ENCODE data around the gene PAWR. TPM values are rescaled to one million over a fixed set of nuclear protein-coding genes. Genes with fewer than 3 reads are reported as not detected.

The PAWR gene
- total and polyA plus RNA-seq, 2 of the 13 experiments (the other 11 are each of a cell fraction or from before 2014, with no cell fraction given): 29.1 to 36.1 TPM

DNA sequence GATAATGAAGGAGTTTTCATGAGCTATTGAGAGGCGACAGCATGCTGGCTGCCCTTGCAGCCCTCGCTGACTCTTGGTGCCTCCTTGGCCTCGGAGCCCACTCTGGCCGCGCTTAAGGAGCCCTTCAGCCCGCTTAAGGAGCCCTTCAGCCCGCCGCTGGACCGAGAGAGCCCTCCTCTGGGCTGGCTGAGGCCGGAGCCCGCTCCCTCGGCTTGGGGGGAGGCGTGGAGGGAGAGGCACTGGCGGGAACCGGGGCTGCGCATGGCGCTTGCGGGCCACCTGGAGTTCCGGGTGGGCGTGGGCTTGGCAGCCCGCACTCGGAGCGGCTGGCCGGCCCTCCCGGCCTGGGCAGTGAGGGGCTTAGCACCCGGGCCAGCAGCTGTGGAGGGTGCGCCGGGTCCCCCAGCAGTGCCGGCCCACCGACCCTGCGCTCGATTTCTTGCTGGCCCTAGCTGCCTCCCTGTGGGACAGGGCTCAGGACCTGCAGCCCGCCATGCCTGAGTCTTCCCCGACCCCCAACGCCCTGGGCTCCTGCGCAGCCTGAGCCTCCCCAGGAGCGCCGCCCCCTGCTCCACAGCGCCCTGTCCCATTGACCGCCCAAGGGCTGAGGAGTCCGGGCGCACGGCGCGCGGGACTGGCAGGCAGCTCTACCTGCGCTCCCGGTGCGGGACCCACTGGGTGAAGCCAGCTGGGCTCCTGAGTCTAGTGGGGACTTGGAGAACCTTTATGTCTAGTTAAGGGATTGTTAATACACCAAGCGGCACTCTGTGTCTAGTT lies 20.1 kb upstream of the PAWR start:
- Histone ChIP-seq H2AFZ (ENCODE audit: low read length) (no peak overlapping the region), H3K79me2 (ENCODE audit: insufficient read depth, low read length) (no peaks in the 10 kb centered on the region), H3K9me3 (ENCODE audit: low read length) (no peaks in the 10 kb centered on the region), H3K36me3 (replicated peaks in 1 of 2; ENCODE audit: control insufficient read depth in 1 of 2, insufficient read depth in 2 of 2, low read length in 2 of 2) (no peaks in the 10 kb centered on the region), H3K4me1 (ENCODE audit: insufficient read depth, low read length) (peaks cover 23% of the 10 kb centered on the region), H3K27me3 (ENCODE audit: control insufficient read depth in 1 of 2, insufficient read depth in 2 of 2, low read length in 2 of 2) (no peaks in the 10 kb centered on the region), H4K20me1 (ENCODE audit: insufficient read depth, low read length) (no peaks in the 10 kb centered on the region), H3K4me2 (ENCODE audit: low read depth, low read length) (peak overlapping the region; percentile 39), H3K27ac (ENCODE audit: extremely low read length, insufficient read depth, low read length) (no peak overlapping the region), H3K4me3 (replicated peaks in 1 of 3; ENCODE audit: insufficient read depth in 1 of 3, low read depth in 2 of 3, low read length in 3 of 3) (no peak overlapping the region), H3K9ac (ENCODE audit: insufficient read depth, low read depth, low read length) (no peak overlapping the region)
- ATAC-seq (peak; percentile 46), FAIRE-seq (no peak), DNase-seq (ENCODE audit: low spot score) (no peak)
- POLR2A ChIA-PET: interaction anchor here (1.0 kb wide), 1 partner anchor 49 kb away, joined by 3 read pairs; no protein-coding TSS in a partner anchor
- CTCF ChIA-PET (ENCODE audit: low intra/inter-chr PET ratio, low total read pairs): no interaction called here
- intact Hi-C loops (cut with micrococcal nuclease; ENCODE audit: unreplicated experiment): no loop called here
- in situ Hi-C loops (cut with HindIII; ENCODE audit: extremely low pct_ligation_motif_present, low pct_unique_long_range_greater_than_20kb): no loop called here
- WGBS (ENCODE audit: low lambda C conversion rate): 79% methylated on average over 32 of the region's 50 CpGs
- BruUV-seq (replicated peaks): no TSS peak
- no peak for TF ChIP-seq SIN3A (IDR thresholded peaks at IDR 0.05; ENCODE audit: borderline replicate concordance, low read depth, low read length)
- no peak for TF ChIP-seq MED8 (CRISPR knock-in tag; IDR thresholded peaks at IDR 0.05; ENCODE audit: insufficient replicate concordance)
- no peak for TF ChIP-seq NR2F2 (IDR thresholded peaks at IDR 0.05; ENCODE audit: borderline replicate concordance, low read depth)
- no peak for TF ChIP-seq ZBTB46 (CRISPR knock-in tag; IDR thresholded peaks at IDR 0.05; ENCODE audit: borderline replicate concordance)
- TF ChIP-seq, protein P1, sequence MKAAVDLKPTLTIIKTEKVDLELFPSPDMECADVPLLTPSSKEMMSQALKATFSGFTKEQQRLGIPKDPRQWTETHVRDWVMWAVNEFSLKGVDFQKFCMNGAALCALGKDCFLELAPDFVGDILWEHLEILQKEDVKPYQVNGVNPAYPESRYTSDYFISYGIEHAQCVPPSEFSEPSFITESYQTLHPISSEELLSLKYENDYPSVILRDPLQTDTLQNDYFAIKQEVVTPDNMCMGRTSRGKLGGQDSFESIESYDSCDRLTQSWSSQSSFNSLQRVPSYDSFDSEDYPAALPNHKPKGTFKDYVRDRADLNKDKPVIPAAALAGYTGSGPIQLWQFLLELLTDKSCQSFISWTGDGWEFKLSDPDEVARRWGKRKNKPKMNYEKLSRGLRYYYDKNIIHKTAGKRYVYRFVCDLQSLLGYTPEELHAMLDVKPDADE (CRISPR knock-in tag; IDR thresholded peaks at IDR 0.05): no peak
- TF ChIP-seq RNF2 (conservative IDR thresholded peaks at IDR 0.05; ENCODE audit: low read depth): no peak
- TF ChIP-seq RBM22 (optimal IDR thresholded peaks at IDR 0.05; ENCODE audit: low read length): no peak
- no peak for TF ChIP-seq MYPOP (CRISPR knock-in tag; IDR thresholded peaks at IDR 0.05)
- no peak for TF ChIP-seq MXD4 (CRISPR knock-in tag; IDR thresholded peaks at IDR 0.05)
- no peak for TF ChIP-seq ZNF83 (CRISPR knock-in tag; IDR thresholded peaks at IDR 0.05; ENCODE audit: borderline replicate concordance)
- TF ChIP-seq CHD4 (IDR thresholded peaks at IDR 0.05; ENCODE audit: borderline replicate concordance, low read length): no peak
- TF ChIP-seq PHF5A (CRISPR knock-in tag; IDR thresholded peaks at IDR 0.05; ENCODE audit: low read depth, unreplicated experiment): no peak
- no peak for TF ChIP-seq SMYD3 (CRISPR knock-in tag; IDR thresholded peaks at IDR 0.05)
- TF ChIP-seq ZNF557 (CRISPR knock-in tag; IDR thresholded peaks at IDR 0.05): no peak
- no peak for TF ChIP-seq ZNF296 (CRISPR knock-in tag; conservative IDR thresholded peaks at IDR 0.05)
- TF ChIP-seq ATRX (CRISPR knock-in tag; IDR thresholded peaks at IDR 0.05; ENCODE audit: borderline replicate concordance): no peak
- no peak for TF ChIP-seq AKAP8 (CRISPR knock-in tag; IDR thresholded peaks at IDR 0.05)
